ENCODE measurements around the gene STRA6.

GRCh38 chr15:74194572-74195559, 7.7 kb downstream of the STRA6 start:
- TF ChIP-seq, protein P1, sequence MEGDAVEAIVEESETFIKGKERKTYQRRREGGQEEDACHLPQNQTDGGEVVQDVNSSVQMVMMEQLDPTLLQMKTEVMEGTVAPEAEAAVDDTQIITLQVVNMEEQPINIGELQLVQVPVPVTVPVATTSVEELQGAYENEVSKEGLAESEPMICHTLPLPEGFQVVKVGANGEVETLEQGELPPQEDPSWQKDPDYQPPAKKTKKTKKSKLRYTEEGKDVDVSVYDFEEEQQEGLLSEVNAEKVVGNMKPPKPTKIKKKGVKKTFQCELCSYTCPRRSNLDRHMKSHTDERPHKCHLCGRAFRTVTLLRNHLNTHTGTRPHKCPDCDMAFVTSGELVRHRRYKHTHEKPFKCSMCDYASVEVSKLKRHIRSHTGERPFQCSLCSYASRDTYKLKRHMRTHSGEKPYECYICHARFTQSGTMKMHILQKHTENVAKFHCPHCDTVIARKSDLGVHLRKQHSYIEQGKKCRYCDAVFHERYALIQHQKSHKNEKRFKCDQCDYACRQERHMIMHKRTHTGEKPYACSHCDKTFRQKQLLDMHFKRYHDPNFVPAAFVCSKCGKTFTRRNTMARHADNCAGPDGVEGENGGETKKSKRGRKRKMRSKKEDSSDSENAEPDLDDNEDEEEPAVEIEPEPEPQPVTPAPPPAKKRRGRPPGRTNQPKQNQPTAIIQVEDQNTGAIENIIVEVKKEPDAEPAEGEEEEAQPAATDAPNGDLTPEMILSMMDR (IDR thresholded peaks at IDR 0.05): no peak
- no peak for TF ChIP-seq POLR2A (IDR thresholded peaks at IDR 0.05)
- TF ChIP-seq EP300 (IDR thresholded peaks at IDR 0.05): no peak
